ENCODE data around the gene HTT. TPM values are rescaled to one million over a fixed set of nuclear protein-coding genes. Genes with fewer than 3 reads are reported as not detected.
A peak's percentile ranks its signal among the peaks of the same experiment; 100 is the strongest.

HTT gene
- total RNA-seq, 1 donor from 2014 or later = 38.5 TPM

DNA sequence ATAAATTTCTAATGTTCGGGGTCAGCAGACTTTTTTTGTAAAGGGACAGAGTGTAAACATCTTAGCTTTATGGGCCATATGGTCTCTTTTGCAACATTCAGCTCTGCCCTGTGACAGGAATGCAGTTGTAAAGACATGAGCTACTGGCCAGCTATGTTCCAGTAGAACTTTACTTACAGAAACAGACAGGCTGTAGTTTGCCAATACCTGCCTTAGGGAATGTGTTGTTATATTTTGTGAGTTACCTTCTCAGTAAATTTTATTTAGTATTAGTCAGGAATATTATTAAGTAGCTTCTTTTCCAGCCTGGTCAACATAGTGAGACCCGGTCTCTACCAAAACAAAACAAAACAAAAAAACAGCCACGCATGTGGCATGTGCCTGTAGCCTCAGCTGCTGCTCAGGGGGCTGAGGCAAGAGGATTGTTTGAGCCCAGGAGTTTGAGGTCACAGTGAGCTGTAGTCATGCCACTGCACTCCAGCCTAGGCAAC is 48.7 kb downstream of the HTT start:
- peaks cover 29% of the 10 kb centered on the region for H3K4me1 Mint-ChIP-seq (ENCODE audit: low read depth)
- no peaks in the 10 kb centered on the region for H3K9me3 Mint-ChIP-seq (ENCODE audit: low read depth)
- TF ChIP-seq, protein P1, sequence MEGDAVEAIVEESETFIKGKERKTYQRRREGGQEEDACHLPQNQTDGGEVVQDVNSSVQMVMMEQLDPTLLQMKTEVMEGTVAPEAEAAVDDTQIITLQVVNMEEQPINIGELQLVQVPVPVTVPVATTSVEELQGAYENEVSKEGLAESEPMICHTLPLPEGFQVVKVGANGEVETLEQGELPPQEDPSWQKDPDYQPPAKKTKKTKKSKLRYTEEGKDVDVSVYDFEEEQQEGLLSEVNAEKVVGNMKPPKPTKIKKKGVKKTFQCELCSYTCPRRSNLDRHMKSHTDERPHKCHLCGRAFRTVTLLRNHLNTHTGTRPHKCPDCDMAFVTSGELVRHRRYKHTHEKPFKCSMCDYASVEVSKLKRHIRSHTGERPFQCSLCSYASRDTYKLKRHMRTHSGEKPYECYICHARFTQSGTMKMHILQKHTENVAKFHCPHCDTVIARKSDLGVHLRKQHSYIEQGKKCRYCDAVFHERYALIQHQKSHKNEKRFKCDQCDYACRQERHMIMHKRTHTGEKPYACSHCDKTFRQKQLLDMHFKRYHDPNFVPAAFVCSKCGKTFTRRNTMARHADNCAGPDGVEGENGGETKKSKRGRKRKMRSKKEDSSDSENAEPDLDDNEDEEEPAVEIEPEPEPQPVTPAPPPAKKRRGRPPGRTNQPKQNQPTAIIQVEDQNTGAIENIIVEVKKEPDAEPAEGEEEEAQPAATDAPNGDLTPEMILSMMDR (IDR thresholded peaks at IDR 0.05) = no peak
- H3K4me3 Mint-ChIP-seq (ENCODE audit: unreplicated experiment) = no peak overlapping the region
- H3K36me3 Mint-ChIP-seq (ENCODE audit: low read depth) = peaks cover 11% of the 10 kb centered on the region
- no peaks in the 10 kb centered on the region for H3K27me3 Mint-ChIP-seq (ENCODE audit: low read depth)
- no peak for DNase-seq (ENCODE audit: low spot score)
- peak overlapping the region; percentile 96 for H3K27ac Mint-ChIP-seq (ENCODE audit: unreplicated experiment)

DNA sequence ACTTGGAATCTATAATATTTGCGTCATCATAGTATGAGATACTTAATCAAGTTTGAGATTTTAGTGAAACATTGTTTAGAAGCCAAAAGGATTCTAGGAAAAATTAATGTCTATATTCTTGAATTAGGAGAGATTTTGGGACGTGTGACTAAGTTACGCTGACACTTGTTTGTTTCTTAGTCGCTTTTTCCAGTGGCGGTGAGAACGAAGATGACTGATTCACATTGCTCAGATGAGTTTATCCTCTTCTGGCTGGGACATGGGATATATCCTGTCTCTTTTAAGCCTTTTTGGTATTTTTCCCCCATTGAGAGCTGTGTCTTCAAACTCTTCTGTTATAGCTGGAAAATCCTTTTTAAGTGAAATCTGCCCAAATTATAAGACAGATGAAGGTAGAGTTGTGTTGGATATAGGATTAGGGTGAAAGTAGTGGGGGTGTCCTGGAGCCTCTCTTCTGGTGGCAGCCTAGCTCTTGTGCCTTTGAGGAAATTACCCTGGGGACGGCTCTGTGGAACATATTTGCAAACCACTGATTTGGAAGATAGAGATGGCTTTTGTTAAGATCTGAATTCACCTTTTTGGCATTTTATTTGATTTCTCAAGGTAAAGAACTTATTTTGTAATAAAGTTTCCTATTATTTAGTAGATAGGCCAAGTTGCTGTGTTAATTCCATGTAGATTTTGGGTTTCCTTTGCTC is 49.7 kb downstream of the HTT start:
- Mint-ChIP-seq H3K9me3 (ENCODE audit: low read depth) (no peaks in the 10 kb centered on the region), H3K4me3 (ENCODE audit: unreplicated experiment) (no peak overlapping the region), H3K27me3 (ENCODE audit: low read depth) (no peaks in the 10 kb centered on the region), H3K27ac (ENCODE audit: unreplicated experiment) (peak overlapping the region; percentile 96), H3K36me3 (ENCODE audit: low read depth) (peaks cover 14% of the 10 kb centered on the region), H3K4me1 (ENCODE audit: low read depth) (peaks cover 29% of the 10 kb centered on the region)
- no peak for DNase-seq (ENCODE audit: low spot score)
- TF ChIP-seq, protein P1 (IDR thresholded peaks at IDR 0.05) = no peak

DNA sequence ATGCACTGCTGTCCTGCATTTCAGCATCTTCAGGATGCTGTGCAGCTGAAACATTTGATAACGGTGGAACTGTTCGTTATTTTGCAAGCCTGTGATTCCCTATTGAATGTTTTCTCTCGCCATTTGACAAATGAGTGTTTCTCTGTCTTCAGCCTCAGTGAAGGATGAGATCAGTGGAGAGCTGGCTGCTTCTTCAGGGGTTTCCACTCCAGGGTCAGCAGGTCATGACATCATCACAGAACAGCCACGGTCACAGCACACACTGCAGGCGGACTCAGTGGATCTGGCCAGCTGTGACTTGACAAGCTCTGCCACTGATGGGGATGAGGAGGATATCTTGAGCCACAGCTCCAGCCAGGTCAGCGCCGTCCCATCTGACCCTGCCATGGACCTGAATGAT is 52.6 kb downstream of the HTT start:
- TF ChIP-seq, protein P1 (IDR thresholded peaks at IDR 0.05) = no peak
- no peaks in the 10 kb centered on the region for H3K9me3 Mint-ChIP-seq (ENCODE audit: low read depth)
- DNase-seq (ENCODE audit: low spot score) = no peak
- no peaks in the 10 kb centered on the region for H3K27me3 Mint-ChIP-seq (ENCODE audit: low read depth)
- peaks cover 23% of the 10 kb centered on the region for H3K4me1 Mint-ChIP-seq (ENCODE audit: low read depth)
- no peak overlapping the region for H3K27ac Mint-ChIP-seq (ENCODE audit: unreplicated experiment)
- no peak overlapping the region for H3K4me3 Mint-ChIP-seq (ENCODE audit: unreplicated experiment)
- peaks cover 26% of the 10 kb centered on the region for H3K36me3 Mint-ChIP-seq (ENCODE audit: low read depth)

DNA sequence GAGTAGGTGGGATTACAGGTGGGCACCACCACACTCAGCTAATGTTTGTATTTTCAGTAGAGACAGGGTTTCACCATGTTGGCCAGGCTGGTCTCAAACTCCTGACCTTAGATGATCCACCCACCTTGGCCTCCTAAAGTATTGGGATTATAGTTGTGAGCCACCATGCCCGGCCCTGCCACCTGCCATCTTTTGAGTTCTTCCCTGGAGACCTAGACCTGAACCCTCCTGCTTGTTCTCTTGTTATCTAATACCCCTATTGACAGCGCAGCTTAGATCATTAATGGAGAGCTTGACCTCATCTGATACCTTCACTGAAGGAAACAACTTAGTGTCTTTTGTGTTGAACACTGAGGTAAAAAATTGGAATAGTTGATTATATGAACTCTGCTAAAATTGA is 53.6 kb downstream of the HTT start:
- H3K4me3 Mint-ChIP-seq (ENCODE audit: unreplicated experiment) = no peak overlapping the region
- no peaks in the 10 kb centered on the region for H3K27me3 Mint-ChIP-seq (ENCODE audit: low read depth)
- no peak for DNase-seq (ENCODE audit: low spot score)
- H3K27ac Mint-ChIP-seq (ENCODE audit: unreplicated experiment) = no peak overlapping the region
- H3K4me1 Mint-ChIP-seq (ENCODE audit: low read depth) = peaks cover 13% of the 10 kb centered on the region
- no peaks in the 10 kb centered on the region for H3K9me3 Mint-ChIP-seq (ENCODE audit: low read depth)
- TF ChIP-seq, protein P1 (IDR thresholded peaks at IDR 0.05) = no peak
- H3K36me3 Mint-ChIP-seq (ENCODE audit: low read depth) = peaks cover 31% of the 10 kb centered on the region

DNA sequence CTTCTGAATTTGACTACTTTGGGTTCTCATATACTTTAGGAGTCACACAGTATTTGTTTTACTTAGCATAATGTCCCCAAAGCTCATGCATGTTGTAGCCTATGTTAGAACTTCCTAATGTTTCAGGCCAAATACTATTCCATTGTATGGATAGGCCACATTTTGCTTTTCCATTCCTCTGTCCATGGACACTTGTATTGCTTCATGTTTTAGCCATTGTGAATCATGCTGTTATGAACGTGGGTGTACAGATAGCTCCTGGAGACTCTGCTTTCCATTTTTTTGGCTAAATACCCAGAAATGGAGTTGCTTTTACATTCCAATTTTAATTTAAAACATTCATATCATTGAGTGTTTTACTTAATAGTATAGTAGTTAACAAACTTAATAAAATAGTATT is 54.5 kb downstream of the HTT start:
- Mint-ChIP-seq H3K27ac (ENCODE audit: unreplicated experiment) (no peak overlapping the region), H3K27me3 (ENCODE audit: low read depth) (no peaks in the 10 kb centered on the region), H3K4me3 (ENCODE audit: unreplicated experiment) (no peak overlapping the region), H3K36me3 (ENCODE audit: low read depth) (peaks cover 34% of the 10 kb centered on the region), H3K9me3 (ENCODE audit: low read depth) (no peaks in the 10 kb centered on the region), H3K4me1 (ENCODE audit: low read depth) (peaks cover 4% of the 10 kb centered on the region)
- no peak for DNase-seq (ENCODE audit: low spot score)
- TF ChIP-seq, protein P1 (IDR thresholded peaks at IDR 0.05) = no peak

Measured in chondrocyte (in vitro differentiated cells).